MCF 10A (cell line): ENCODE data around the gene HYAL4. TPM values are rescaled to one million over a fixed set of nuclear protein-coding genes. Genes with fewer than 3 reads are reported as not detected.
"Not testable (repeated sequence)": the region's sequence is repeated elsewhere in the genome, so short reads cannot be mapped to it uniquely, and the experiment has no call there.

Experiments
- BruUV-seq: library from RNA; stranded (reverse); fragments of 400-500 nt; replicated peaks from 2 replicates; lab custom pipeline; 2021; lab: Mats Ljungman, UMichigan
- CTCF ChIA-PET: fragments of 300-600 bp; sonication (Branson Sonifier 250); formaldehyde crosslinking; extraction: SDS; loops from one replicate; lab custom pipeline; 2021; ENCODE audit warnings: antibody characterized with exemption, inconsistent platforms; lab: Yijun Ruan, JAX
- POLR2A ChIA-PET: fragments of 300-600, 350-650 bp; sonication (Branson Sonifier 250); formaldehyde crosslinking; extraction: SDS; loops from one replicate; lab custom pipeline; 2020; ENCODE audit warnings: antibody characterized with exemption, inconsistent platforms; lab: Yijun Ruan, JAX
- DNase-seq: peaks from one replicate; pipeline ENCODE4 v3.0.0-alpha.2; 2018; ENCODE audit not compliant: unreplicated experiment
- H3K27ac Mint-ChIP-seq: one replicate; pipeline ENCODE4 v1.8.0; 2022; ENCODE audit warnings: mild to moderate bottlenecking, low read depth, mixed read lengths; ENCODE audit not compliant: unreplicated experiment
- H3K27me3 Mint-ChIP-seq: one replicate; pipeline ENCODE4 v1.8.0; 2022; ENCODE audit warnings: mixed read lengths; ENCODE audit not compliant: insufficient read depth, unreplicated experiment
- H3K36me3 Mint-ChIP-seq: one replicate; pipeline ENCODE4 v1.8.0; 2022; ENCODE audit warnings: mild to moderate bottlenecking, moderate library complexity, mixed read lengths; ENCODE audit not compliant: insufficient read depth, unreplicated experiment
- H3K4me1 Mint-ChIP-seq: one replicate; pipeline ENCODE4 v1.8.0; 2022; ENCODE audit warnings: mixed read lengths; ENCODE audit not compliant: insufficient read depth, unreplicated experiment
- H3K4me3 Mint-ChIP-seq: one replicate; pipeline ENCODE4 v1.8.0; 2022; ENCODE audit warnings: mild to moderate bottlenecking, moderate library complexity, mixed read lengths; ENCODE audit not compliant: unreplicated experiment
- H3K9me3 Mint-ChIP-seq: one replicate; pipeline ENCODE4 v1.8.0; 2022; ENCODE audit warnings: mixed read lengths; ENCODE audit not compliant: unreplicated experiment
- CTCF ChIP-seq: fragments of 200-600 bp; IDR thresholded peaks from one replicate; pipeline ENCODE4 v1.8.0; 2022; ENCODE audit warnings: antibody characterized with exemption, mild to moderate bottlenecking; ENCODE audit not compliant: unreplicated experiment
- intact Hi-C: fragments of 100-400 bp; cut with micrococcal nuclease; formaldehyde crosslinking; loops from 2 replicates; pipeline ENCODE4 v1.14.1; 2022
- total RNA-seq: library from RNA; stranded (reverse); gene quantifications from 2 replicates; pipeline ENCODE4 v1.2.3, GENCODE V29; 2022

HYAL4 gene
- total RNA-seq, 1 experiment from 2014 or later = not detected

GRCh38 chr7:123883154-123883553 is 38.2 kb downstream of the HYAL4 start:
- Mint-ChIP-seq H3K4me3 (no peak overlapping the region), H3K27ac (no peak overlapping the region), H3K4me1 (no peaks in the 10 kb centered on the region), H3K9me3 (no peaks in the 10 kb centered on the region), H3K36me3 (no peaks in the 10 kb centered on the region), H3K27me3 (no peaks in the 10 kb centered on the region)
- TF ChIP-seq CTCF = no peak
- BruUV-seq = no TSS peak
- POLR2A ChIA-PET = no interaction called here
- intact Hi-C loops = no loop called here
- no peak for DNase-seq
- CTCF ChIA-PET = no interaction called here

- ChIA-PET POLR2A (no interaction called here), CTCF (no interaction called here)
- TF ChIP-seq CTCF = no peak
- no peaks in the 10 kb centered on the region for H3K27me3 Mint-ChIP-seq
- no TSS peak for BruUV-seq
- H3K27ac Mint-ChIP-seq = no peak overlapping the region
- H3K9me3 Mint-ChIP-seq = no peaks in the 10 kb centered on the region
- H3K4me1 Mint-ChIP-seq = no peaks in the 10 kb centered on the region
- no peak overlapping the region for H3K4me3 Mint-ChIP-seq
- DNase-seq = no peak
- intact Hi-C loops = no loop called here
- H3K36me3 Mint-ChIP-seq = no peaks in the 10 kb centered on the region
Measured at GRCh38 chr7:123888192-123888591, 43.2 kb downstream of the HYAL4 start.

GRCh38 chr7:123894753-123895152 is 49.8 kb downstream of the HYAL4 start:
- H3K27ac Mint-ChIP-seq, CTCF ChIA-PET, H3K4me1 Mint-ChIP-seq, POLR2A ChIA-PET, DNase-seq, BruUV-seq, H3K36me3 Mint-ChIP-seq, intact Hi-C loops, H3K4me3 Mint-ChIP-seq, H3K27me3 Mint-ChIP-seq: not testable (repeated sequence)
- H3K9me3 Mint-ChIP-seq = peaks cover 23% of the 10 kb centered on the region

- POLR2A ChIA-PET = no interaction called here
- no peak for TF ChIP-seq CTCF
- no TSS peak for BruUV-seq
- Mint-ChIP-seq H3K9me3 (peaks cover 8% of the 10 kb centered on the region), H3K27me3 (no peaks in the 10 kb centered on the region), H3K36me3 (no peaks in the 10 kb centered on the region), H3K4me3 (no peak overlapping the region), H3K27ac (no peak overlapping the region), H3K4me1 (no peaks in the 10 kb centered on the region)
- CTCF ChIA-PET = no interaction called here
- intact Hi-C loops = no loop called here
- no peak for DNase-seq
Measured at GRCh38 chr7:123901101-123901500, 56.1 kb downstream of the HYAL4 start.

- H3K4me3 Mint-ChIP-seq = no peak overlapping the region
- ChIA-PET POLR2A (no interaction called here), CTCF (interaction anchor here (0.7 to 1.5 kb wide), 3 partner anchors 11 to 1337 kb away, joined by 3 read pairs; no protein-coding TSS in a partner anchor)
- H3K36me3 Mint-ChIP-seq = no peaks in the 10 kb centered on the region
- no peak for DNase-seq
- no TSS peak for BruUV-seq
- H3K27ac Mint-ChIP-seq = no peak overlapping the region
- no peaks in the 10 kb centered on the region for H3K4me1 Mint-ChIP-seq
- no peak for TF ChIP-seq CTCF
- intact Hi-C loops = no loop called here
- H3K9me3 Mint-ChIP-seq = no peaks in the 10 kb centered on the region
- H3K27me3 Mint-ChIP-seq = no peaks in the 10 kb centered on the region
Measured at GRCh38 chr7:123905714-123906113, 60.7 kb downstream of the HYAL4 start.
